Endothelial cell (in vitro differentiated cells): Measurements from ENCODE around the gene TPM4. TPM values are rescaled to one million over a fixed set of nuclear protein-coding genes. Genes with fewer than 3 reads are reported as not detected.
A peak's percentile ranks its signal among the peaks of the same experiment; 100 is the strongest.

ENCODE experiments used
- DNase-seq: peaks from one replicate; pipeline ENCODE4 v3.0.0; 2021; ENCODE audit warnings: low spot score
- H3K27ac Mint-ChIP-seq: one replicate; pipeline ENCODE4 v1.8.0; 2021; ENCODE audit warnings: mixed read lengths, inconsistent platforms; ENCODE audit not compliant: unreplicated experiment
- H3K27me3 Mint-ChIP-seq: one replicate; pipeline ENCODE4 v1.8.0; 2021; ENCODE audit warnings: mild to moderate bottlenecking, moderate library complexity, mixed read lengths, inconsistent platforms; ENCODE audit not compliant: unreplicated experiment
- H3K36me3 Mint-ChIP-seq: one replicate; pipeline ENCODE4 v1.8.0; 2021; ENCODE audit warnings: mild to moderate bottlenecking, low read depth, mixed read lengths, inconsistent platforms; ENCODE audit not compliant: unreplicated experiment
- H3K4me1 Mint-ChIP-seq: one replicate; pipeline ENCODE4 v1.8.0; 2021; ENCODE audit warnings: mild to moderate bottlenecking, mixed read lengths, inconsistent platforms; ENCODE audit not compliant: unreplicated experiment
- H3K4me3 Mint-ChIP-seq: one replicate; pipeline ENCODE4 v1.8.0; 2021; ENCODE audit warnings: mild to moderate bottlenecking, mixed read lengths, inconsistent platforms; ENCODE audit not compliant: unreplicated experiment
- H3K9me3 Mint-ChIP-seq: one replicate; pipeline ENCODE4 v1.8.0; 2021; ENCODE audit warnings: mixed read lengths, inconsistent platforms; ENCODE audit not compliant: unreplicated experiment
- CTCF ChIP-seq: fragments of 200-600 bp; sonication (generic); IDR thresholded peaks from one replicate; pipeline ENCODE4 v1.5.0; 2021; ENCODE audit warnings: antibody characterized with exemption; ENCODE audit not compliant: unreplicated experiment
- total RNA-seq: library from RNA; stranded (reverse); fragmentation: NEBNext Ultra II Directional; extraction: Animal tissue kit (Norgen Biotek cat#: 25700); gene quantifications from one replicate; pipeline ENCODE4 v1.2.1, GENCODE V29; 2021; ENCODE audit not compliant: unreplicated experiment

TPM4 gene
- total RNA-seq, 1 donor from 2014 or later = 644 TPM

GRCh38 chr19:16064209-16064889, 11.9 kb upstream of the TPM4 start:
- DNase-seq = no peak
- Mint-ChIP-seq H3K4me1 (peaks cover 13% of the 10 kb centered on the region), H3K36me3 (peaks cover 4% of the 10 kb centered on the region), H3K4me3 (no peak overlapping the region), H3K27ac (no peak overlapping the region), H3K9me3 (no peaks in the 10 kb centered on the region), H3K27me3 (peaks cover 10% of the 10 kb centered on the region)
- TF ChIP-seq CTCF = no peak

- TF ChIP-seq CTCF = no peak
- Mint-ChIP-seq H3K27me3 (peaks cover 7% of the 10 kb centered on the region), H3K9me3 (no peaks in the 10 kb centered on the region), H3K4me1 (peaks cover 18% of the 10 kb centered on the region), H3K4me3 (peak overlapping the region; percentile 32), H3K27ac (peak overlapping the region; percentile 27), H3K36me3 (peaks cover 4% of the 10 kb centered on the region)
- no peak for DNase-seq
These were observed 9.6 kb upstream of the TPM4 start for GRCh38 chr19:16066611-16067104.

GRCh38 chr19:16067205-16067938, 8.9 kb upstream of the TPM4 start:
- no peak for DNase-seq
- Mint-ChIP-seq H3K9me3 (no peaks in the 10 kb centered on the region), H3K4me1 (peaks cover 21% of the 10 kb centered on the region), H3K27me3 (peaks cover 7% of the 10 kb centered on the region), H3K27ac (no peak overlapping the region), H3K36me3 (no peaks in the 10 kb centered on the region), H3K4me3 (no peak overlapping the region)
- TF ChIP-seq CTCF = no peak

GRCh38 chr19:16068696-16069259, 7.5 kb upstream of the TPM4 start:
- Mint-ChIP-seq H3K27me3 (peaks cover 9% of the 10 kb centered on the region), H3K9me3 (no peaks in the 10 kb centered on the region), H3K4me3 (no peak overlapping the region), H3K36me3 (no peaks in the 10 kb centered on the region), H3K4me1 (peaks cover 28% of the 10 kb centered on the region), H3K27ac (no peak overlapping the region)
- TF ChIP-seq CTCF = no peak
- DNase-seq = no peak
